Omental fat pad (tissue), 4 donors: Measurements from ENCODE around the gene VEGFC. TPM values are rescaled to one million over a fixed set of nuclear protein-coding genes. Genes with fewer than 3 reads are reported as not detected.

Experiments used
- ATAC-seq: fragments of 150-250 bp; one replicate; pipeline ENCODE4 v1.9.1; 2016; ENCODE audit warnings: mild to moderate bottlenecking, moderate library complexity; ENCODE audit not compliant: low FRiP score
- DNase-seq: peaks from one replicate; pipeline ENCODE4 v3.0.0-alpha.2; 2019; ENCODE audit warnings: low spot score
- total RNA-seq, 4 donors: library from RNA; depleted of rRNA; stranded (reverse); fragments of >200 nt; gene quantifications; one replicate each; pipeline ENCODE4 v1.1.0, GENCODE V29; 2016
- TF ChIP-seq, protein P1 (sequence below), 3 donors: fragments of 450-650 bp; IDR thresholded peaks; one replicate each; pipeline ENCODE4 v1.5.1; 2016 to 2017; ENCODE audit warnings: antibody characterized with exemption in 3 of 3, mild to moderate bottlenecking in 3 of 3, moderate library complexity in 2 of 3

The VEGFC gene
- total RNA-seq, 4 donors from 2014 or later = 14.0 to 30.6 (median 28.5) TPM

DNA sequence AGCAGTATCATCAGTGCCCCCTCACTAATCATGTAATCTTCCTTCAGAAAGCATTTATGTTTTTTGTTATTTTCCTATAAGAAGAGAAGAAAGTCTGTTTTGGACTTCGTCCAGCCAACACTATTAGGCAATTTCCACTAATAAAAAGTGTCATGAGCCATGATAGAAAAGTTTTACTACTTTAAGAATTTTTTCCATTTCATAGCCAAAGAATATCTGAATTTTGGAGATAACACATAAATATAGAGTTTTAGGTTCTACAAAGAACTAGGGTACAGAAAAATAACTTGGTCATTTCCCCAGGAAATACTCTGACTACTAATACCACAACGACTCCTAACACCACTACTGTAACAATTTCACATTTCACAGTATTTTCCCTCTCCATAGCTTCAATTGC lies 41.8 kb upstream of the VEGFC start:
- ATAC-seq (no peak), DNase-seq (no peak)
- TF ChIP-seq, protein P1, sequence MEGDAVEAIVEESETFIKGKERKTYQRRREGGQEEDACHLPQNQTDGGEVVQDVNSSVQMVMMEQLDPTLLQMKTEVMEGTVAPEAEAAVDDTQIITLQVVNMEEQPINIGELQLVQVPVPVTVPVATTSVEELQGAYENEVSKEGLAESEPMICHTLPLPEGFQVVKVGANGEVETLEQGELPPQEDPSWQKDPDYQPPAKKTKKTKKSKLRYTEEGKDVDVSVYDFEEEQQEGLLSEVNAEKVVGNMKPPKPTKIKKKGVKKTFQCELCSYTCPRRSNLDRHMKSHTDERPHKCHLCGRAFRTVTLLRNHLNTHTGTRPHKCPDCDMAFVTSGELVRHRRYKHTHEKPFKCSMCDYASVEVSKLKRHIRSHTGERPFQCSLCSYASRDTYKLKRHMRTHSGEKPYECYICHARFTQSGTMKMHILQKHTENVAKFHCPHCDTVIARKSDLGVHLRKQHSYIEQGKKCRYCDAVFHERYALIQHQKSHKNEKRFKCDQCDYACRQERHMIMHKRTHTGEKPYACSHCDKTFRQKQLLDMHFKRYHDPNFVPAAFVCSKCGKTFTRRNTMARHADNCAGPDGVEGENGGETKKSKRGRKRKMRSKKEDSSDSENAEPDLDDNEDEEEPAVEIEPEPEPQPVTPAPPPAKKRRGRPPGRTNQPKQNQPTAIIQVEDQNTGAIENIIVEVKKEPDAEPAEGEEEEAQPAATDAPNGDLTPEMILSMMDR (IDR thresholded peaks at IDR 0.05) = no peak

DNA sequence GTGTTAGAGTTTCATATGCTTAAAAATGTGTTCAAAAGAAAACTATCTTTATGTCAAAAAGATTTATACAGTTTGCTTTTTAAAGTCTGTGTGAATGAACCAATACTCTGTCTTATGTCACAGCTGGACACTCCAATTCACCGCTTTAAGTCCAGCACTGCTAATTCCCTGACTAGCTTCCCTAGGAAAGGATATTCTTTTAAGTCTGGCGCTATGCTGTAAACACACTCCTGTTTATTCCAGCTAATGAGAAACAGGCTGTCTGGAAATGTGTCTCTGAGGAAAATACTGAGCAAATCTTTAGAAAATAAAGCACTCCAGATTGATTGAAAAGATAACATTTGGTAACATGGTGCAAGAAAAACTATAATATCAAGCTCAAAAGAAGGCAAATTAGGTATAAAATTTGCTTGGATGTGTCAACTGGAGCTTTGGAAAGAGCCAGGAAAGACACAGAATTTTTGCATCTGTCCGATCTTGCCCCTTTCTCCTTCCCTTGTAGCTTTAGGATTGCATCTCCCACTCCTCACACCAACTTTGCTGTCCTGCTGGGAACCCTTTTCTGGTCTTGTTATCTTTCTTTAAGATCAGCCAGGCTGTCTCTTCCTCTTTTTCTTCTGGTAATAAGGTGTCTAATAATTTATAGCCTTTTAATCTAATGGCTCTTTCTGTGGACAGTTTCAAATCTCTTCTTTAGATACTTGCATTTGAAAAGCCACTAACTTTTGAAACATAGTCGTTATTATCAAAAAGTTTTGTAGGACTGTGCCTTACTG lies 40.9 kb upstream of the VEGFC start:
- TF ChIP-seq, protein P1 (IDR thresholded peaks at IDR 0.05) = no peak
- ATAC-seq (no peak), DNase-seq (no peak)

DNA sequence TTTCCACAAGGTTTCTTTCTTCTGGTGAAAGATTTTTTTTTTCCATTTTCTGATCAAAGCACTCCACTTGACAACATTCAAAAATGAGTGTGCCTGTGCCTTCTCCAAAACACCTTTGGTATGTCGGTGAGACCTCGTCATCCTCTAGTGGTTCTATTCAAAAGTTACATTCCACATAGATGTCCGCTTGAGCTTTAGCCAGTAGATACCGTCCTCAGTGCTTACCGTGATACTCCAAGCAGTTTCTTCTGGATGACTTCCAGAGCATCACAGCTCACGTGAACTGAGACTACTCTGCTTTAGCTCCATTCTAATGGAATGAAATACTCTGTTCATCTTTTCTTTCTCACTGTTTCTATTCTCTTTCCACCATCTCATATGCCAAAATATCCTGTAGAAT lies 38.2 kb upstream of the VEGFC start:
- DNase-seq (no peak), ATAC-seq (no peak)
- TF ChIP-seq, protein P1 (IDR thresholded peaks at IDR 0.05) = no peak

DNA sequence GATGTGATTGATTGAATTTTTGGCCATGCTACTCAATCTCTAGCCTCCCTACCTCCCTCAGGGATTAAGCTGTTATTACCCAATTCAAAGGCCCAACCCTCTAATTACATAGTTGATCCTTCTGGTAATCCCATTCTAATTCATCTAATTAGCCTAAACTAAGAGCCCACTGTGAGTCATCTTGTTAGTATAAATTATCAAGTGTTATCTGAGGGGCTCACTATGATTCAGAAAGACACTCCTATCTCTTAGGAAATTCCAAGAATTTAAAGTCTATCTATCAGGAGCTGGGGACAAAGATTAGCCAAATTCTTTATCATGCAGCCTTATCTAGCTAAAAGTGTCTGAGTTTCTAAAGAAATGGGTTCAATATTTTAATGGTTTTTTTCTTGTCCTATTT lies 32.9 kb upstream of the VEGFC start:
- TF ChIP-seq, protein P1 (IDR thresholded peaks at IDR 0.05) = no peak
- DNase-seq (no peak), ATAC-seq (no peak)

DNA sequence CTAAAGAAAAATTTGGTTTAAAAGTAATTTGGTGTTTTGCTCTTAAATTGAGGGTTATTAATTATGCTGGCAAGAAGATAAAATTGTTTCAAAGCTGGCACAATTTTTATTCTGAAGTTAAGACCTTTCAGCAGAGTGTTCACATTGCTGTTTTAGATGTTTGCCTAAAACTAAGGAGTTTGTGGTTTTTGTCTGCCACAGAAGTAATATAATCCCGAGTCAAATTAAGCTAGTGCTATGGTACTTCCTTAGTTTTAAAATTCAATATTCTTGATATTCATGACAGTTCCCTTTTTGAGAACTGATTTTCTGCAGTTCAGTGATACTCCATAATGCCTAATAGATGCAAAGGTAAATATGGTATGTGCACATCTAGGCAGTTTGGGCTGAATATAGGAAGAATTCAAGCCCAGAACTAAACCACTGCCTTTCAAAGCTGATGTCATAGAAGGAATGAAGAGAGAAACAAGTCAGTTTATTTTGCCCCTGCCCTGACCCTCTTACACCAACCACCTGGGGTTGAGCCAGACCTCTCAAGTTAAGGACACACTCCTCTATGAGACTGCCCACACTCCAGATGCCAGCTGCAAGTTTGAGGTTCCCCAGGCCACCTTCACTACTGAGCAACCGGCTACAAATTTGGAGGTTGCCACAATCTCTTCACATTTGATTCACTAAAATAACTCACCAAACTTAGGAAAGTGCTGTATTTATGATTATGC lies 32.1 kb upstream of the VEGFC start:
- TF ChIP-seq, protein P1 (IDR thresholded peaks at IDR 0.05) = no peak
- ATAC-seq = no peak

DNA sequence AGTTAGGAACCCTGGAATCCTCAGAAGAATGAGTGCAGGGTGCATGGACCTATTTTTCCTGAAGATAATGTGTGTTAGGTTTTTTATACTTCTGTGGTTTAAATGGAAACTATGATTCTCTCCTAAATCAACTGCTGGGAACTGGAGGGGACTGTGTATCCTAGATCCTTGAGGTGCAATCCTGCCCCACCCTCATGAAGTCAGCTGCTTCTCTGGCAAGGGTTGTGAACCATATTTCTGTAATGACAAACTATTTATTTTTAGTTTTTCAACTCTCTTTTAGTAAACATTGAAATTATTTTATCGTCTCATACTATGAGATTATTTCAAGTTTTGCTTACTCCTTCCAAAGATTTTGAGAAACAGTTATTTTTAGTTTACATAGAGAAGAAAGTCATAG lies 25.8 kb upstream of the VEGFC start:
- ATAC-seq = no peak
- TF ChIP-seq, protein P1 (IDR thresholded peaks at IDR 0.05) = no peak
- no peak for DNase-seq

More for the DNA sequence above, 32.1 kb upstream of the VEGFC start:
- no peak for DNase-seq
